ENCODE data around the gene DTD1. TPM values are rescaled to one million over a fixed set of nuclear protein-coding genes. Genes with fewer than 3 reads are reported as not detected.
A peak's percentile ranks its signal among the peaks of the same experiment; 100 is the strongest.

The DTD1 gene
- total RNA-seq, 6 experiments from 2014 or later = 53.6 to 75.1 (median 70.6) TPM

GRCh38 chr20:18731940-18732339 lies 144.1 kb downstream of the DTD1 start:
- peaks cover 3% of the 10 kb centered on the region; the same call in 1 of the 2 replicates for H3K36me3 Mint-ChIP-seq (ENCODE audit: low read depth)
- H3K27me3 Mint-ChIP-seq (ENCODE audit: insufficient read depth) = no peaks in the 10 kb centered on the region; the same call in 1 of the 2 replicates
- peaks cover 22% of the 10 kb centered on the region for H3K4me1 Mint-ChIP-seq (ENCODE audit: low read depth)
- H3K27ac Mint-ChIP-seq = no peak overlapping the region
- no peak for DNase-seq
- no peaks in the 10 kb centered on the region for H3K9me3 Mint-ChIP-seq
- no peak overlapping the region for H3K4me3 Mint-ChIP-seq
- TF ChIP-seq CTCF (IDR thresholded peaks at IDR 0.05) = no peak

GRCh38 chr20:18734525-18735189 lies 146.8 kb downstream of the DTD1 start:
- H3K27ac Mint-ChIP-seq = peak overlapping the region; percentile 37
- H3K9me3 Mint-ChIP-seq = no peaks in the 10 kb centered on the region
- peak; percentile 11 for DNase-seq
- peaks cover 30% of the 10 kb centered on the region for H3K4me1 Mint-ChIP-seq (ENCODE audit: low read depth)
- no peak overlapping the region for H3K4me3 Mint-ChIP-seq
- peaks cover 3% of the 10 kb centered on the region; the same call in 1 of the 2 replicates for H3K36me3 Mint-ChIP-seq (ENCODE audit: low read depth)
- no peak for TF ChIP-seq CTCF (IDR thresholded peaks at IDR 0.05)
- no peaks in the 10 kb centered on the region; the same call in 1 of the 2 replicates for H3K27me3 Mint-ChIP-seq (ENCODE audit: insufficient read depth)

GRCh38 chr20:18737140-18737539 lies 149.3 kb downstream of the DTD1 start:
- H3K4me1 Mint-ChIP-seq (ENCODE audit: low read depth) = peaks cover 49% of the 10 kb centered on the region
- peaks cover 3% of the 10 kb centered on the region; the same call in 1 of the 2 replicates for H3K36me3 Mint-ChIP-seq (ENCODE audit: low read depth)
- H3K9me3 Mint-ChIP-seq = no peaks in the 10 kb centered on the region
- TF ChIP-seq CTCF (IDR thresholded peaks at IDR 0.05) = peak; percentile 17; the same call in 1 of the 2 replicates
- peaks cover 1% of the 10 kb centered on the region; the same call in 1 of the 2 replicates for H3K27me3 Mint-ChIP-seq (ENCODE audit: insufficient read depth)
- no peak overlapping the region for H3K4me3 Mint-ChIP-seq
- H3K27ac Mint-ChIP-seq = no peak overlapping the region
- no peak for DNase-seq

GRCh38 chr20:18738055-18738454 lies 150.2 kb downstream of the DTD1 start:
- H3K4me3 Mint-ChIP-seq = no peak overlapping the region
- peaks cover 3% of the 10 kb centered on the region; the same call in 1 of the 2 replicates for H3K36me3 Mint-ChIP-seq (ENCODE audit: low read depth)
- peaks cover 56% of the 10 kb centered on the region for H3K4me1 Mint-ChIP-seq (ENCODE audit: low read depth)
- no peak for TF ChIP-seq CTCF (IDR thresholded peaks at IDR 0.05)
- DNase-seq = no peak
- H3K27ac Mint-ChIP-seq = no peak overlapping the region
- H3K27me3 Mint-ChIP-seq (ENCODE audit: insufficient read depth) = peaks cover 1% of the 10 kb centered on the region; the same call in 1 of the 2 replicates
- H3K9me3 Mint-ChIP-seq = no peaks in the 10 kb centered on the region

- Mint-ChIP-seq H3K4me3 (peak overlapping the region; percentile 79), H3K4me1 (ENCODE audit: low read depth) (peaks cover 65% of the 10 kb centered on the region), H3K36me3 (ENCODE audit: low read depth) (peaks cover 3% of the 10 kb centered on the region; the same call in 1 of the 2 replicates), H3K9me3 (no peaks in the 10 kb centered on the region), H3K27me3 (ENCODE audit: insufficient read depth) (peaks cover 1% of the 10 kb centered on the region; the same call in 1 of the 2 replicates), H3K27ac (no peak overlapping the region)
- no peak; the same call in 1 of the 2 replicates for TF ChIP-seq CTCF (IDR thresholded peaks at IDR 0.05)
- DNase-seq = no peak
Measured at GRCh38 chr20:18738888-18739287, 151.0 kb downstream of the DTD1 start.

Measured in HFFc6 (cell line).